Epithelial cell of proximal tubule (primary cell): ENCODE data around the gene OR51V1. TPM values are rescaled to one million over a fixed set of nuclear protein-coding genes. Genes with fewer than 3 reads are reported as not detected.
"Not testable (repeated sequence)": the region's sequence is repeated elsewhere in the genome, so short reads cannot be mapped to it uniquely, and the experiment has no call there.

Source experiments
- DNase-seq: peaks from one replicate; pipeline ENCODE4 v3.0.0-alpha.2; 2011; ENCODE audit warnings: low read depth
- H3K4me3 ChIP-seq: 2 replicates; pipeline ENCODE4 v1.5.1; 2011; ENCODE audit warnings: low read depth, mild to moderate bottlenecking, low read length
- total RNA-seq: library from RNA; depleted of rRNA; stranded (reverse); fragments of >200 nt; gene quantifications from 2 replicates; pipeline ENCODE4 v1.2.3, GENCODE V29; 2015
- TF ChIP-seq, protein P1 (sequence below): conservative IDR thresholded peaks from 2 replicates; pipeline ENCODE4 v1.5.1; 2012; ENCODE audit warnings: low read depth, mild to moderate bottlenecking, low read length

The OR51V1 gene, protein sequence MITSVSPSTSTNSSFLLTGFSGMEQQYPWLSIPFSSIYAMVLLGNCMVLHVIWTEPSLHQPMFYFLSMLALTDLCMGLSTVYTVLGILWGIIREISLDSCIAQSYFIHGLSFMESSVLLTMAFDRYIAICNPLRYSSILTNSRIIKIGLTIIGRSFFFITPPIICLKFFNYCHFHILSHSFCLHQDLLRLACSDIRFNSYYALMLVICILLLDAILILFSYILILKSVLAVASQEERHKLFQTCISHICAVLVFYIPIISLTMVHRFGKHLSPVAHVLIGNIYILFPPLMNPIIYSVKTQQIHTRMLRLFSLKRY
- not detected in 2 replicates for total RNA-seq

DNA sequence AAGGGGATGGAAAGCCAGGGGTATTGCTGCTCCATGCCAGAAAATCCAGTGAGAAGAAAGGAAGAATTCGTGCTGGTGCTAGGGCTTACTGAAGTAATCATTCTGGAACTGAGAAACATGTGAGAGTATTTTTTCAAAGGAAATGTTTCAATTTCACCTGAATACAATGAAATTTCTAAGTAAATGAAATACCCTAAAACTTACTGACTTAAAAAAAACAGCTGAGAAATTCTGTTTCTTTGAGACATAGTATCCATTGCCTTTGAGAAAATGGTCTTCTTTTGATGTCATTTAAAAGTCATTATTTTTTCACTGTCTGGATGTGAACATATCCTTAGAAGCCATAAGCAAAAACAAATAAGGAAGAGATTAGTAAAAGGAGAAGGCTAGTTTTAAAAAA, at the start of gene OR51V1:
Gene OR51V1, minus strand, starts transcription at position 101 of the 400 bp plus-strand sequence. Its CDS starts 0 bp downstream, at position 101.
- TF ChIP-seq, protein P1, sequence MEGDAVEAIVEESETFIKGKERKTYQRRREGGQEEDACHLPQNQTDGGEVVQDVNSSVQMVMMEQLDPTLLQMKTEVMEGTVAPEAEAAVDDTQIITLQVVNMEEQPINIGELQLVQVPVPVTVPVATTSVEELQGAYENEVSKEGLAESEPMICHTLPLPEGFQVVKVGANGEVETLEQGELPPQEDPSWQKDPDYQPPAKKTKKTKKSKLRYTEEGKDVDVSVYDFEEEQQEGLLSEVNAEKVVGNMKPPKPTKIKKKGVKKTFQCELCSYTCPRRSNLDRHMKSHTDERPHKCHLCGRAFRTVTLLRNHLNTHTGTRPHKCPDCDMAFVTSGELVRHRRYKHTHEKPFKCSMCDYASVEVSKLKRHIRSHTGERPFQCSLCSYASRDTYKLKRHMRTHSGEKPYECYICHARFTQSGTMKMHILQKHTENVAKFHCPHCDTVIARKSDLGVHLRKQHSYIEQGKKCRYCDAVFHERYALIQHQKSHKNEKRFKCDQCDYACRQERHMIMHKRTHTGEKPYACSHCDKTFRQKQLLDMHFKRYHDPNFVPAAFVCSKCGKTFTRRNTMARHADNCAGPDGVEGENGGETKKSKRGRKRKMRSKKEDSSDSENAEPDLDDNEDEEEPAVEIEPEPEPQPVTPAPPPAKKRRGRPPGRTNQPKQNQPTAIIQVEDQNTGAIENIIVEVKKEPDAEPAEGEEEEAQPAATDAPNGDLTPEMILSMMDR, result no peak
- no peak within 1 kb of the TSS for H3K4me3 ChIP-seq
- no peak for DNase-seq

DNA sequence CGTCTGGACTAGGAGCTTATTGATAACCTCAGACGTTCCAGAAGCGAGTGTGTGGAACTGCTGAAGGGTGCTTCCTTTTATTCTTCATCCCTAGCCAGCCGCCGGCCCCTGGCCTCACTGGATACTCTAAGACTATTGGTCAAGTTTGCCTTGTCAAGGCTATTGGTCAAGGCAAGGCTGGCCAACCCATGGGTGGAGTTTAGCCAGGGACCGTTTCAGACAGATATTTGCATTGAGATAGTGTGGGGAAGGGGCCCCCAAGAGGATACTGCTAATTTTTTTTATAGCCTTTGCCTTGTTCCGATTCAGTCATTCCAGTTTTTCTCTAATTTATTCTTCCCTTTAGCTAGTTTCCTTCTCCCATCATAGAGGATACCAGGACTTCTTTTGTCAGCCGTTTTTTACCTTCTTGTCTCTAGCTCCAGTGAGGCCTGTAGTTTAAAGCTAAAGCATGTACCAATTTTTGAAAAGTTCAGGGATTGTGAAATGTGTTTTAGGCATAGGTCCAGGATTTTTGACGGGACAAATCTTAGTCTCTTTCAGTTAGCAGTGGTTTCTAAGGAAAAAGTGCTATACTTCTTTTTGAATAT, 49.4 kb upstream of the OR51V1 start, which contains the start of gene HBG1:
Gene HBG1, minus strand, starts transcription at position 51 of the 590 bp plus-strand sequence. CDS start 53 bp downstream, outside the sequence.
- not testable (repeated sequence) for H3K4me3 ChIP-seq, DNase-seq

DNA sequence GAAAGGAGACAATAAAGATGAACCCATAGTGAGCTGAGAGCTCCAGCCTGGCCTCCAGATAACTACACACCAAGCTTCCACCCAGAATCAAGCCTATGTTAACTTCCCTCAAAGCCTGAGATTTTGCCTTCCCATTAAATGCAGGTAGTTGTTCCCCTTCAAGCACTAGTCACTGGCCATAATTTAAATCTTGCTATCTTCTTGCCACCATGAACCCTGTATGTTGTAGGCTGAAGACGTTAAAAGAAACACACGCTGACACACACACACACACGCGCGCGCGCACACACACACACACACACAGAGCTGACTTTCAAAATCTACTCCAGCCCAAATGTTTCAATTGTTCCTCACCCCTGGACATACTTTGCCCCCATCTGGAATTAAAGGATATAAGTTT, 48.0 kb upstream of the OR51V1 start:
- not testable (repeated sequence) for H3K4me3 ChIP-seq, DNase-seq

DNA sequence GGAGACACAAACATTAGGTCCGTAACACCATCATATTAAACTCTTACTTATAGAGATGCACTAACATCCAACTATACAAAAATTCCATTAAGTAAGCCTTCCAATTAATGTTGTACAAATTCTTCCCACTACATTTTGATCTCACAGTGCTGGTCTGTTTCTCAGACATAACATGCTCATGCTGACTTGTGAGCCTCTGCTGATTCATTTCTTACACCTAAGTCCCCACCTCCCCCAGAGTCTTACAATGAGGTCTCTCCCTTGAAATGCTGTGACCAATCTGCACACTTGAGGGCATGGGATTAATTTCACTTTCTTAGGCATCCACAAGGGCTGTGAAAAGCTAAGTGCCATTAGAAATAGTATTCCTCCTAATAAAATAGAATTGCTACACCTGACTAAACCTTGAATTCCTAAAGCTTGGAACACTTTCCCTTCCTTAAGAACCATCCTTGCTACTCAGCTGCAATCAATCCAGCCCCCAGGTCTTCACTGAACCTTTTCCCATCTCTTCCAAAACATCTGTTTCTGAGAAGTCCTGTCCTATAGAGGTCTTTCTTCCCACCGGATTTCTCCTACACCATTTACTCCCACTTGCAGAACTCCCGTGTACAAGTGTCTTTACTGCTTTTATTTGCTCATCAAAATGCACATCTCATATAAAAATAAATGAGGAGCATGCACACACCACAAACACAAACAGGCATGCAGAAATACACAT, 47.1 kb upstream of the OR51V1 start:
- no peak for DNase-seq
- TF ChIP-seq, protein P1, result no peak
- H3K4me3 ChIP-seq, result no peak overlapping the region

DNA sequence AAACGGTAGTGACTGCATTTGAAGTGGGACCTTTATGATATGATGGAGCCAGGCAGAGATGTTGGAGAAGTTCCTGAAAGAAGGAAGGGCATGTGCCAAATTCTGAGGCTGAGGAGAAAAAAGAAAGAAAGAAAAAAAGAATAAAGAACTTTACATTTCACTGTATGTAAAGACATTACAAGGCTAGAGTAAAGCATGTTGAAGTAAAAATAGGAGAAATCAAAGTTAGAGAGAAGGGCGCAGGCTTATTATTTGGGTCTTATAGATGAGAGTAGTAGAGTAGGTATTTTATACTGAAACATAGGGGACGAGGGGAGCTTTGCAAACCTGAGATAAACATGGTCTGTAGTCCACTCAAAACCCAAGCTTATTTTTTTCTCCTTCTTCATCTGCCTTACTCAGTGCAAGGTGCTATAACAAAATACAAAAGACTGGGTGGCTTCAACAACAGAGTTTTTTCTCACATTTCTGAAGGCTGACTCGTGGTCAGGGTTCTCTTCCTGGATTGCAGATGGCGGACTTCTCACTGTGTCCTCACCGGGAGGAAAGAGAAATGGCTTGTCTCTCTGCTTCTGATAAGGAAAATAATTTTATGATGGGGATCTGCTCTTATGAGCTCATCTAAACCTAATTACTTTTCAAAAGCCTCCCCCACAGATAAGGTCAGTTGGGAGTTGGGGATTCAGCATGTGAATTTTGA, 46.4 kb upstream of the OR51V1 start:
- DNase-seq, result no peak
- TF ChIP-seq, protein P1, result no peak
- H3K4me3 ChIP-seq, result no peak overlapping the region

DNA sequence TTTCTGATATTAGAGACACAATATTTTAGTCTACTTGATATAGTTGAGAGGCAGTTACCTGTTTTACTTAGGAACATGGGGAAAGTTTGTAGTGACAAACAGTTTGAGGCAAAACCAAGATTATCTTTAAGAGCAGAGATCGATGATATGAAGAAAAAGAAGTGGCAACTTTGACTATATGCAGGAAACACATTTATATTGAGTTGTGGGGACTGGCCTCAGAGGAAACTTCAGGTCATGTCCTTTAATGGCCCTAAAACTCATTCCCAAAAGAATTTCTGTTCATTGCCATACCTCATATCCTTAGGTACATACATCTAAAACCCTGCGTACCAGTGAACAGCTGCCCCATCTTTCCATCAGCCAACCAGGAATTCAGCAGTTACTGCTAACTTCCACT, 44.7 kb upstream of the OR51V1 start:
- TF ChIP-seq, protein P1, result no peak
- no peak for DNase-seq

DNA sequence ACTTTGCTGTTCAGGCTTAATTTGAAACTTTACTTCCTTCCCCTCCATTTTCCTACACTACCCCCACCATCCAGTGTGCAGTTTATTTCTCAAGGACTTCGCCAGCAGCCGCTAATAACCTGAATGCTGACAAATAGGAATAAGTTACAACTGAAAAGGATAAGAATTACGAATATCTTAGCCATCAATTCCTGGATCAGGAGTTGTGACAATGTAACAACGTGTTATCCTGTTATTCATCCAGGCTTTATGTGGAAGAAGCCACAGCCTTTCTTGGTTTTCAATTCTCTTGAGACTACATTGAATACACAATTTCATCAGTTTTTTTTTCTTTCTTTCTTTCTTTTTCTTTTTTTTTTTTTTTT, 43.3 kb upstream of the OR51V1 start:
- no peak overlapping the region for H3K4me3 ChIP-seq
- TF ChIP-seq, protein P1, result no peak
- DNase-seq, result no peak

More for the DNA sequence above, 44.7 kb upstream of the OR51V1 start:
- no peak overlapping the region for H3K4me3 ChIP-seq
